HEK293 (cell line): ENCODE measurements around the gene CEBPZ.

Experiments used
- CTCF ChIA-PET: fragments of 350-600 bp; formaldehyde crosslinking; extraction: SDS; loops from one replicate; lab custom pipeline; 2021; ENCODE audit warnings: antibody characterized with exemption; lab: Yijun Ruan, JAX
- POLR2A ChIA-PET: fragments of 300-600 bp; formaldehyde crosslinking; extraction: SDS; loops from one replicate; lab custom pipeline; 2020; ENCODE audit warnings: antibody characterized with exemption, inconsistent platforms; lab: Yijun Ruan, JAX
- H3K27ac ChIP-seq: fragments of 200-500 bp; sonication (Bioruptor generic); 2 replicates; pipeline ENCODE4 v1.5.1; 2014; ENCODE audit warnings: low read depth, low read length, control low read depth, inconsistent platforms; ENCODE audit errors: extremely low read depth
- H3K36me3 ChIP-seq, 2 experiments: fragments of 200-500 bp in 1 of 2; sonication (Bioruptor generic) in 1 of 2; 1 replicate in 1 of 2; 2 replicates in 1 of 2; pipeline ENCODE4 v1.5.1; 2014 to 2017; ENCODE audit warnings: inconsistent platforms in 2 of 2, low read length in 2 of 2; ENCODE audit not compliant: control insufficient read depth in 2 of 2, insufficient read depth in 1 of 2
- H3K4me1 ChIP-seq: fragments of 200-500 bp; sonication (Bioruptor generic); 2 replicates; pipeline ENCODE4 v1.5.1; 2014; ENCODE audit warnings: mild to moderate bottlenecking, low read length, inconsistent platforms; ENCODE audit not compliant: control insufficient read depth, insufficient read depth
- H3K4me3 ChIP-seq: 2 replicates; pipeline ENCODE4 v1.5.1; 2011; ENCODE audit warnings: low read depth, mild to moderate bottlenecking, control low read depth, low read length, moderate library complexity
- H3K9me3 ChIP-seq: fragments of 200-500 bp; sonication (Bioruptor generic); 2 replicates; pipeline ENCODE4 v1.5.1; 2014; ENCODE audit warnings: low read depth, low read length, inconsistent platforms; ENCODE audit not compliant: control insufficient read depth, insufficient read depth
- GFI1B ChIP-seq: fragments of 450-650 bp; formaldehyde crosslinking; IDR thresholded peaks from 2 replicates; pipeline ENCODE4 v1.5.1; 2016; ENCODE audit warnings: missing biosample characterization, missing genetic modification characterization
- ZBTB17 ChIP-seq: fragments of 450-650 bp; formaldehyde crosslinking; IDR thresholded peaks from 2 replicates; pipeline ENCODE4 v1.5.1; 2016; ENCODE audit warnings: missing biosample characterization, missing genetic modification characterization
- ZBTB49 ChIP-seq: fragments of 450-650 bp; formaldehyde crosslinking; IDR thresholded peaks from 2 replicates; pipeline ENCODE4 v1.5.1; 2016; ENCODE audit warnings: missing biosample characterization, missing genetic modification characterization, low read depth
- ZBTB6 ChIP-seq: fragments of 450-650 bp; formaldehyde crosslinking; IDR thresholded peaks from 2 replicates; pipeline ENCODE4 v1.5.1; 2017; ENCODE audit warnings: missing biosample characterization, missing genetic modification characterization
- ZNF146 ChIP-seq: fragments of 450-650 bp; formaldehyde crosslinking; IDR thresholded peaks from 2 replicates; pipeline ENCODE4 v1.5.1; 2016; ENCODE audit warnings: missing biosample characterization, missing genetic modification characterization
- ZNF19 ChIP-seq: fragments of 450-650 bp; formaldehyde crosslinking; IDR thresholded peaks from 2 replicates; pipeline ENCODE4; 2016; ENCODE audit warnings: missing biosample characterization, missing genetic modification characterization, low read depth
- ZNF202 ChIP-seq: fragments of 450-650 bp; formaldehyde crosslinking; IDR thresholded peaks from 2 replicates; pipeline ENCODE4 v1.5.1; 2016; ENCODE audit warnings: missing biosample characterization, missing genetic modification characterization, borderline replicate concordance
- ZNF211 ChIP-seq: fragments of 450-650 bp; formaldehyde crosslinking; IDR thresholded peaks from 2 replicates; pipeline ENCODE4 v1.5.1; 2016; ENCODE audit warnings: low read depth, missing biosample characterization, missing genetic modification characterization
- ZNF292 ChIP-seq: fragments of 450-650 bp; formaldehyde crosslinking; IDR thresholded peaks from 2 replicates; pipeline ENCODE4 v1.5.1; 2016; ENCODE audit warnings: low read depth, missing biosample characterization, missing genetic modification characterization, borderline replicate concordance
- ZNF324 ChIP-seq: fragments of 450-650 bp; formaldehyde crosslinking; IDR thresholded peaks from 2 replicates; pipeline ENCODE4 v1.5.1; 2016; ENCODE audit warnings: missing biosample characterization, missing genetic modification characterization
- ZNF335 ChIP-seq: fragments of 450-650 bp; formaldehyde crosslinking; conservative IDR thresholded peaks from 2 replicates; pipeline ENCODE4 v1.5.1; 2016; ENCODE audit warnings: missing biosample characterization, missing genetic modification characterization
- ZNF341 ChIP-seq: fragments of 450-650 bp; formaldehyde crosslinking; IDR thresholded peaks from 2 replicates; pipeline ENCODE4; 2016; ENCODE audit warnings: low read depth, missing biosample characterization, missing genetic modification characterization
- ZNF521 ChIP-seq: fragments of 450-650 bp; formaldehyde crosslinking; IDR thresholded peaks from 2 replicates; pipeline ENCODE4 v1.5.1; 2017; ENCODE audit warnings: missing biosample characterization, mild to moderate bottlenecking, missing genetic modification characterization
- ZNF561 ChIP-seq: fragments of 450-650 bp; IDR thresholded peaks from 2 replicates; pipeline ENCODE4 v1.5.1; 2018; ENCODE audit warnings: missing biosample characterization, missing genetic modification characterization, borderline replicate concordance
- ZNF664 ChIP-seq: fragments of 450-650 bp; formaldehyde crosslinking; IDR thresholded peaks from 2 replicates; pipeline ENCODE4 v1.5.1; 2016; ENCODE audit warnings: missing biosample characterization, missing genetic modification characterization
- ZNF768 ChIP-seq: fragments of 450-650 bp; formaldehyde crosslinking; IDR thresholded peaks from 2 replicates; pipeline ENCODE4 v1.5.1; 2018; ENCODE audit warnings: missing biosample characterization, mild to moderate bottlenecking, missing genetic modification characterization
- ZNF785 ChIP-seq: fragments of 450-650 bp; formaldehyde crosslinking; IDR thresholded peaks from 2 replicates; pipeline ENCODE4 v1.5.1; 2016; ENCODE audit warnings: missing biosample characterization, missing genetic modification characterization
- ZSCAN30 ChIP-seq: fragments of 450-650 bp; IDR thresholded peaks from 2 replicates; pipeline ENCODE4 v1.5.1; 2018; ENCODE audit warnings: missing biosample characterization, mild to moderate bottlenecking, missing genetic modification characterization, moderate library complexity
- TF ChIP-seq, protein P1 (sequence below): fragments of 450-650 bp; formaldehyde crosslinking; IDR thresholded peaks from 2 replicates; pipeline ENCODE4 v1.5.1; 2016; ENCODE audit warnings: missing biosample characterization, missing genetic modification characterization
- TF ChIP-seq, protein P2 (sequence below): fragments of 450-650 bp; formaldehyde crosslinking; IDR thresholded peaks from 2 replicates; pipeline ENCODE4 v1.5.1; 2016; ENCODE audit warnings: missing biosample characterization, missing genetic modification characterization, borderline replicate concordance
- TF ChIP-seq, protein P3 (sequence below): fragments of 450-650 bp; formaldehyde crosslinking; IDR thresholded peaks from 2 replicates; pipeline ENCODE4 v1.5.1; 2017; ENCODE audit warnings: missing biosample characterization, missing genetic modification characterization
- TF ChIP-seq, protein P4 (sequence below): fragments of 450-650 bp; formaldehyde crosslinking; IDR thresholded peaks from 2 replicates; pipeline ENCODE4; 2016; ENCODE audit warnings: missing biosample characterization, missing genetic modification characterization

Gene CEBPZ

DNA sequence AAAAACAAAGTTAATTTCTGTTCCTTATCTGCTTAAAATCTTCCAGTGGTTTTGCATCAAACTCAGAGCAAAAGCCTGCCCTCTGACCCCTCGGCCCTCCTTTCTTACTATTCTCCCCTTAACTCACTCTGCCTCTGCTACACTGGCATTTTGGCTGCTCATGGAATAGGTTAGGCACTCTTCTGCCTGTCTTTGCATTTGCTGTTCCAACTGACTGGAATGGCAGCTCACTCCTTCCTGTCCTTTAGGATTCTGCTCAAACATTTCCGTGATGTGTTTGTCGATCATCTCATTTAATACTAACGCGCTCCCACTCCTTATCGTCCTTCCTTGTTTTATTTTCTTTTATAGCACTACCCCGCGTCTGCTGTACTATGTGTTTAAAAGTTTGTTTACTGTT, 815 bp downstream of the CEBPZ start:
- H3K27ac ChIP-seq, result peak overlapping the region; percentile 79; the same call in 1 of the 2 replicates

More for the DNA sequence above, 815 bp downstream of the CEBPZ start:
- ChIA-PET POLR2A (no interaction called here), CTCF (no interaction called here)
- Histone ChIP-seq H3K36me3 (peaks cover 29 to 36% of the 10 kb centered on the region in 2 experiments), H3K4me1 (peaks cover 5% of the 10 kb centered on the region; the same call in 1 of the 2 replicates), H3K9me3 (no peaks in the 10 kb centered on the region), H3K4me3 (peak overlapping the region; percentile 76)
- TF ChIP-seq ZNF785, result no peak
- TF ChIP-seq ZBTB49 (tag by site-specific recombination), result no peak
- TF ChIP-seq ZNF664 (tag by site-specific recombination), result peak; percentile 67
- no peak for TF ChIP-seq ZNF324 (tag by site-specific recombination)
- no peak for TF ChIP-seq GFI1B (tag by site-specific recombination)
- TF ChIP-seq ZNF292 (tag by site-specific recombination), result no peak
- TF ChIP-seq ZNF211 (tag by site-specific recombination), result no peak
- TF ChIP-seq ZNF521 (tag by site-specific recombination), result no peak
- no peak for TF ChIP-seq ZNF768 (tag by site-specific recombination)
- no peak for TF ChIP-seq ZSCAN30
- no peak for TF ChIP-seq ZNF146 (tag by site-specific recombination)
- 0 out of 2 replicates have a peak, but pooled peaks have one; percentile 15 for TF ChIP-seq ZNF335 (tag by site-specific recombination)
- TF ChIP-seq, protein P1, sequence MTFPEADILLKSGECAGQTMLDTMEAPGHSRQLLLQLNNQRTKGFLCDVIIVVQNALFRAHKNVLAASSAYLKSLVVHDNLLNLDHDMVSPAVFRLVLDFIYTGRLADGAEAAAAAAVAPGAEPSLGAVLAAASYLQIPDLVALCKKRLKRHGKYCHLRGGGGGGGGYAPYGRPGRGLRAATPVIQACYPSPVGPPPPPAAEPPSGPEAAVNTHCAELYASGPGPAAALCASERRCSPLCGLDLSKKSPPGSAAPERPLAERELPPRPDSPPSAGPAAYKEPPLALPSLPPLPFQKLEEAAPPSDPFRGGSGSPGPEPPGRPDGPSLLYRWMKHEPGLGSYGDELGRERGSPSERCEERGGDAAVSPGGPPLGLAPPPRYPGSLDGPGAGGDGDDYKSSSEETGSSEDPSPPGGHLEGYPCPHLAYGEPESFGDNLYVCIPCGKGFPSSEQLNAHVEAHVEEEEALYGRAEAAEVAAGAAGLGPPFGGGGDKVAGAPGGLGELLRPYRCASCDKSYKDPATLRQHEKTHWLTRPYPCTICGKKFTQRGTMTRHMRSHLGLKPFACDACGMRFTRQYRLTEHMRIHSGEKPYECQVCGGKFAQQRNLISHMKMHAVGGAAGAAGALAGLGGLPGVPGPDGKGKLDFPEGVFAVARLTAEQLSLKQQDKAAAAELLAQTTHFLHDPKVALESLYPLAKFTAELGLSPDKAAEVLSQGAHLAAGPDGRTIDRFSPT, result no peak
- TF ChIP-seq, protein P2, sequence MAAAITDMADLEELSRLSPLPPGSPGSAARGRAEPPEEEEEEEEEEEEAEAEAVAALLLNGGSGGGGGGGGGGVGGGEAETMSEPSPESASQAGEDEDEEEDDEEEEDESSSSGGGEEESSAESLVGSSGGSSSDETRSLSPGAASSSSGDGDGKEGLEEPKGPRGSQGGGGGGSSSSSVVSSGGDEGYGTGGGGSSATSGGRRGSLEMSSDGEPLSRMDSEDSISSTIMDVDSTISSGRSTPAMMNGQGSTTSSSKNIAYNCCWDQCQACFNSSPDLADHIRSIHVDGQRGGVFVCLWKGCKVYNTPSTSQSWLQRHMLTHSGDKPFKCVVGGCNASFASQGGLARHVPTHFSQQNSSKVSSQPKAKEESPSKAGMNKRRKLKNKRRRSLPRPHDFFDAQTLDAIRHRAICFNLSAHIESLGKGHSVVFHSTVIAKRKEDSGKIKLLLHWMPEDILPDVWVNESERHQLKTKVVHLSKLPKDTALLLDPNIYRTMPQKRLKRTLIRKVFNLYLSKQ (tag by site-specific recombination), result no peak
- TF ChIP-seq, protein P3, sequence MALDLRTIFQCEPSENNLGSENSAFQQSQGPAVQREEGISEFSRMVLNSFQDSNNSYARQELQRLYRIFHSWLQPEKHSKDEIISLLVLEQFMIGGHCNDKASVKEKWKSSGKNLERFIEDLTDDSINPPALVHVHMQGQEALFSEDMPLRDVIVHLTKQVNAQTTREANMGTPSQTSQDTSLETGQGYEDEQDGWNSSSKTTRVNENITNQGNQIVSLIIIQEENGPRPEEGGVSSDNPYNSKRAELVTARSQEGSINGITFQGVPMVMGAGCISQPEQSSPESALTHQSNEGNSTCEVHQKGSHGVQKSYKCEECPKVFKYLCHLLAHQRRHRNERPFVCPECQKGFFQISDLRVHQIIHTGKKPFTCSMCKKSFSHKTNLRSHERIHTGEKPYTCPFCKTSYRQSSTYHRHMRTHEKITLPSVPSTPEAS, result no peak
- peak; percentile 55; the same call in 1 of the 2 replicates for TF ChIP-seq ZNF341
- TF ChIP-seq ZNF561 (tag by site-specific recombination), result no peak
- peak; percentile 83 for TF ChIP-seq ZBTB17 (tag by site-specific recombination)
- TF ChIP-seq, protein P4, sequence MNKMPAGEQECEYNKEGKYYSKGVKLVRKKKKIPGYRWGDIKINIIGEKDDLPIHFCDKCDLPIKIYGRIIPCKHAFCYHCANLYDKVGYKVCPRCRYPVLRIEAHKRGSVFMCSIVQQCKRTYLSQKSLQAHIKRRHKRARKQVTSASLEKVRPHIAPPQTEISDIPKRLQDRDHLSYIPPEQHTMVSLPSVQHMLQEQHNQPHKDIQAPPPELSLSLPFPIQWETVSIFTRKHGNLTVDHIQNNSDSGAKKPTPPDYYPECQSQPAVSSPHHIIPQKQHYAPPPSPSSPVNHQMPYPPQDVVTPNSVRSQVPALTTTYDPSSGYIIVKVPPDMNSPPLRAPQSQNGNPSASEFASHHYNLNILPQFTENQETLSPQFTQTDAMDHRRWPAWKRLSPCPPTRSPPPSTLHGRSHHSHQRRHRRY (tag by site-specific recombination), result no peak
- no peak for TF ChIP-seq ZBTB6 (tag by site-specific recombination)
- TF ChIP-seq ZNF19, result no peak
- no peak for TF ChIP-seq ZNF202 (tag by site-specific recombination)
